SK-N-SH treated with all-trans-retinoic acid at 6 μM for 48 hours (cell line): ENCODE data around the gene IMPG2.

Experiments
- ATAC-seq: fragments of 200-7000 bp; cut with Tn5 transposase; 3 replicates; pipeline ENCODE4 v1.9.1; 2020; ENCODE audit warnings: mild to moderate bottlenecking, moderate library complexity
- ARNTL ChIP-seq: fragments of 450-650 bp; formaldehyde crosslinking; IDR thresholded peaks from 2 replicates; pipeline ENCODE4 v1.5.0; 2020; ENCODE audit warnings: low read depth, mild to moderate bottlenecking, moderate library complexity, borderline replicate concordance
- BACH2 ChIP-seq: fragments of 250-450 bp; sonication (Bioruptor Pico); IDR thresholded peaks from 2 replicates; pipeline ENCODE4 v1.9.0; 2021; ENCODE audit warnings: mild to moderate bottlenecking, borderline replicate concordance
- CREB5 ChIP-seq: fragments of 250-450 bp; sonication (Bioruptor Pico); IDR thresholded peaks from 2 replicates; pipeline ENCODE4 v1.5.1; 2020; ENCODE audit warnings: low read depth, mild to moderate bottlenecking, moderate library complexity
- CSDC2 ChIP-seq: fragments of 250-450 bp; sonication (Bioruptor Pico); IDR thresholded peaks from 2 replicates; pipeline ENCODE4 v1.5.0; 2020; ENCODE audit warnings: mild to moderate bottlenecking, moderate library complexity
- CSRNP3 ChIP-seq: fragments of 250-450 bp; sonication (Bioruptor Pico); IDR thresholded peaks from 2 replicates; pipeline ENCODE4 v1.5.1; 2021; ENCODE audit warnings: mild to moderate bottlenecking, moderate library complexity
- ESRRG ChIP-seq: fragments of 250-450 bp; sonication (Bioruptor Pico); IDR thresholded peaks from 2 replicates; pipeline ENCODE4 v1.6.1; 2021; ENCODE audit warnings: mild to moderate bottlenecking
- ISL1 ChIP-seq: fragments of 250-450 bp; sonication (Bioruptor Pico); IDR thresholded peaks from 2 replicates; pipeline ENCODE4 v2.1.2; 2022; ENCODE audit warnings: mild to moderate bottlenecking, moderate library complexity
- OSR1 ChIP-seq: fragments of 250-450 bp; sonication (Bioruptor Pico); IDR thresholded peaks from 2 replicates; pipeline ENCODE4 v1.8.0; 2022; ENCODE audit warnings: moderate library complexity, mild to moderate bottlenecking, inconsistent platforms
- RARB ChIP-seq: fragments of 250-450 bp; sonication (Bioruptor Pico); IDR thresholded peaks from 2 replicates; pipeline ENCODE4 v1.8.0; 2021; ENCODE audit warnings: mild to moderate bottlenecking, moderate library complexity
- SNAI2 ChIP-seq: fragments of 250-450 bp; sonication (Bioruptor Pico); IDR thresholded peaks from 2 replicates; pipeline ENCODE4 v1.5.0; 2020; ENCODE audit warnings: mild to moderate bottlenecking, moderate library complexity
- TOX ChIP-seq: fragments of 250-450 bp; sonication (Bioruptor Pico); IDR thresholded peaks from 2 replicates; pipeline ENCODE4 v1.8.0; 2021; ENCODE audit warnings: mild to moderate bottlenecking, moderate library complexity, borderline replicate concordance
- TSHZ2 ChIP-seq: fragments of 250-450 bp; sonication (Bioruptor Pico); IDR thresholded peaks from 2 replicates; pipeline ENCODE4 v1.5.0; 2020; ENCODE audit warnings: mild to moderate bottlenecking, moderate library complexity
- ZC3H10 ChIP-seq: fragments of 250-450 bp; sonication (Bioruptor Pico); IDR thresholded peaks from 2 replicates; pipeline ENCODE4 v1.5.1; 2021; ENCODE audit warnings: mild to moderate bottlenecking, moderate library complexity
- ZFP3 ChIP-seq: fragments of 250-450 bp; sonication (Bioruptor Pico); IDR thresholded peaks from 2 replicates; pipeline ENCODE4 v1.5.0; 2020; ENCODE audit warnings: mild to moderate bottlenecking, moderate library complexity
- ZFP30 ChIP-seq: fragments of 450-650 bp; formaldehyde crosslinking; IDR thresholded peaks from 2 replicates; pipeline ENCODE4 v1.5.0; 2022; ENCODE audit warnings: mild to moderate bottlenecking, moderate library complexity
- ZNF565 ChIP-seq: fragments of 450-650 bp; formaldehyde crosslinking; conservative IDR thresholded peaks from 2 replicates; pipeline ENCODE4 v1.5.0; 2020; ENCODE audit warnings: low read depth, mild to moderate bottlenecking, moderate library complexity
- ZNF70 ChIP-seq: fragments of 450-650 bp; formaldehyde crosslinking; IDR thresholded peaks from 2 replicates; pipeline ENCODE4 v1.5.0; 2020; ENCODE audit warnings: mild to moderate bottlenecking, moderate library complexity
- ZNF8 ChIP-seq: fragments of 450-650 bp; formaldehyde crosslinking; IDR thresholded peaks from 2 replicates; pipeline ENCODE4 v1.5.0; 2020; ENCODE audit warnings: mild to moderate bottlenecking, moderate library complexity

IMPG2 gene

GRCh38 chr3:101320475-101320874, at the start of gene IMPG2:
IMPG2 (minus strand) TSS chr3:101320575; CDS start chr3:101320372, 203 bp downstream.
- ATAC-seq, result no peak

GRCh38 chr3:101362406-101362805, 42.0 kb upstream of the IMPG2 start:
- no peak for ATAC-seq
- TF ChIP-seq ZC3H10 (CRISPR knock-in tag) (no peak), TSHZ2 (CRISPR knock-in tag) (no peak), ZFP3 (CRISPR knock-in tag) (no peak)

More at GRCh38 chr3:101320475-101320874, at the start of gene IMPG2:
- TF ChIP-seq ISL1 (CRISPR knock-in tag), result no peak
- no peak for TF ChIP-seq SNAI2 (CRISPR knock-in tag)
- no peak for TF ChIP-seq OSR1 (CRISPR knock-in tag)
- no peak for TF ChIP-seq ZNF565 (CRISPR knock-in tag)
- no peak for TF ChIP-seq TOX
- no peak for TF ChIP-seq ZFP30 (CRISPR knock-in tag)
- TF ChIP-seq CREB5 (CRISPR knock-in tag), result no peak
- TF ChIP-seq BACH2 (CRISPR knock-in tag), result no peak
- TF ChIP-seq ZNF70 (CRISPR knock-in tag), result no peak
- TF ChIP-seq CSRNP3 (CRISPR knock-in tag), result no peak
- TF ChIP-seq RARB (CRISPR knock-in tag), result no peak

- TF ChIP-seq ZNF565 (CRISPR knock-in tag) (no peak), CSRNP3 (CRISPR knock-in tag) (no peak), TSHZ2 (CRISPR knock-in tag) (no peak), ZNF8 (no peak), BACH2 (CRISPR knock-in tag) (no peak), ZFP3 (CRISPR knock-in tag) (no peak), ESRRG (CRISPR knock-in tag) (no peak), ZFP30 (CRISPR knock-in tag) (no peak), CREB5 (CRISPR knock-in tag) (no peak), ARNTL (no peak), ZNF70 (CRISPR knock-in tag) (no peak), CSDC2 (no peak)
These were observed 31.5 kb upstream of the IMPG2 start for GRCh38 chr3:101351829-101352228.

More at GRCh38 chr3:101351829-101352228, 31.5 kb upstream of the IMPG2 start:
- no peak for ATAC-seq
